IPS DF 6.9 (cell line): Measurements from ENCODE around the gene TNS1.
A peak's percentile ranks its signal among the peaks of the same experiment; 100 is the strongest.

Source experiments
- DNase-seq: peaks from one replicate; pipeline ENCODE4 v3.0.0-alpha.2; 2013; ENCODE audit warnings: low read depth, low spot score
- H3K27ac ChIP-seq: one replicate; pipeline ENCODE4 v1.5.1; 2013; ENCODE audit warnings: low read length, control low read depth
- H3K27me3 ChIP-seq: 2 replicates; pipeline ENCODE4 v1.6.1; 2013; ENCODE audit warnings: mild to moderate bottlenecking, low read length; ENCODE audit not compliant: control insufficient read depth, insufficient read depth
- H3K36me3 ChIP-seq: 2 replicates; pipeline ENCODE4 v1.6.1; 2013; ENCODE audit warnings: low read length; ENCODE audit not compliant: control insufficient read depth, insufficient read depth
- H3K4me1 ChIP-seq: 2 replicates; pipeline ENCODE4 v1.6.1; 2013; ENCODE audit warnings: low read length; ENCODE audit not compliant: control insufficient read depth, insufficient read depth
- H3K4me3 ChIP-seq: 2 replicates; pipeline ENCODE4 v1.5.1; 2013; ENCODE audit warnings: mild to moderate bottlenecking, low read length
- H3K9me3 ChIP-seq: 2 replicates; pipeline ENCODE4 v1.6.1; 2013; ENCODE audit warnings: low read length, inconsistent platforms; ENCODE audit not compliant: control insufficient read depth, insufficient read depth
- WGBS: extraction: QIAGEN DNeasy Blood & Tissue Kit; methylation state at CpG from one replicate; pipeline ENCODE4 v1.1.7; 2013; ENCODE audit warnings: mixed read lengths, missing lambda C conversion rate; ENCODE audit not compliant: insufficient read length, insufficient coverage; 5-methylcytosine and 5-hydroxymethylcytosine counted together

The TNS1 gene

DNA sequence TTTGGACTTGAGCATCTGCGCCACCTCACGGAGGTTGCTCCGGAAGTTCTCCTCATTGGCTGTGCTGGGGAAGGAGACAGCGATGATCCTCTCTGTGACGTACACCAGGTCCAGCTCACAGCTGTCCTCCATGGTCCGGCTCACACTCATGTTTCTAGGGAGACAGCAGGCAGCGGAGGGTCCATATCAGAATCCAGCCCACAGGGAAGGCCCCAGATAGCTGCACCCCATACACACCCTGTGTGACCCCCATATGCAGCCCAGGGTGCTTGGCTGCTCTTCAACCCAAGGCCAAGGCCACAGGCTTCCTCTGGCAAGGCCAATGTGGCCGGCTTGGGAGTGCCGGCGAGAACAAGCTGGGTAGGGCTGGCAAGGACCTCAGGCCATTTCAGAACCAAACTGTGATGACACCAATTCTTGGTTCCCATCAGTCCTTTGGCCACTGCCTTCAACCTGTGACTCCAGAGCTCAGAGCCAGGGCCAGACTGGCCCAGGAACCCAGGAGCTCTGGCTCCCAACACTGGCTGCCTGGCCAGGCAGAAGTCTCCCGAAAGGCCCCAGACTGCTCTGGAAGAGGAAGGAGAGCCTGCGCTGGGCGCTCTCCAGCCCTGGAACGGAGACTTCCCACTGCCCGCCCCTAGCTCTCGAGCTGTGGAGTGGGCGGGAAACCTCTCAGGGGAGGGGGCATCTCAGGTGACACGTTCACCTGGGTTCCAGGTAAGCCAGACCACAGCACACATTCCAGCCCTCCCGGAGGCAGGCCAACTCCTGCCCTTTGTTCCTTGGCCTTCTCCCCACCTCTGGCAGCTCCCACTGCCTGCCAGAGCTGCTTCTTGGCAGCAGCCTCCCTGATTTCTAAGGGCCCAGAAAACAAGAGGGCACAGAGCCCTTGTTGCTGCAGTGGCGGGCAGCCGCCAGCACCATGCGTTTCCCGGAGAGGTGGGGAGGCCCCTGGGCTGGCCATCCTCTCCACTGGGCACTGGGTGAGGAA is 104.7 kb downstream of the TNS1 start:
- Histone ChIP-seq H3K27me3 (no peaks in the 10 kb centered on the region), H3K4me3 (no peak overlapping the region), H3K36me3 (no peaks in the 10 kb centered on the region), H3K27ac (no peak overlapping the region), H3K4me1 (no peaks in the 10 kb centered on the region; the same call in 1 of the 2 replicates), H3K9me3 (no peaks in the 10 kb centered on the region)
- DNase-seq: no peak
- WGBS: no CpG with 5 or more reads among the region's 23 CpGs

GRCh38 chr2:217897091-217897715 is 105.6 kb downstream of the TNS1 start:
- no peak overlapping the region for H3K27ac ChIP-seq
- H3K27me3 ChIP-seq: no peaks in the 10 kb centered on the region
- no peaks in the 10 kb centered on the region for H3K9me3 ChIP-seq
- WGBS: no CpG with 5 or more reads among the region's 9 CpGs
- H3K4me3 ChIP-seq: no peak overlapping the region
- H3K36me3 ChIP-seq: no peaks in the 10 kb centered on the region
- DNase-seq: no peak
- no peaks in the 10 kb centered on the region; the same call in 1 of the 2 replicates for H3K4me1 ChIP-seq

- H3K27me3 ChIP-seq: no peaks in the 10 kb centered on the region
- no peaks in the 10 kb centered on the region for H3K9me3 ChIP-seq
- no peak overlapping the region for H3K4me3 ChIP-seq
- no CpG with 5 or more reads among the region's 19 CpGs for WGBS
- no peak overlapping the region for H3K27ac ChIP-seq
- no peaks in the 10 kb centered on the region for H3K36me3 ChIP-seq
- no peaks in the 10 kb centered on the region; the same call in 1 of the 2 replicates for H3K4me1 ChIP-seq
- DNase-seq: no peak
These were observed 107.6 kb downstream of the TNS1 start for GRCh38 chr2:217895070-217895635.

GRCh38 chr2:217893440-217893839 is 109.4 kb downstream of the TNS1 start:
- Histone ChIP-seq H3K4me3 (no peak overlapping the region), H3K9me3 (no peaks in the 10 kb centered on the region), H3K4me1 (no peaks in the 10 kb centered on the region), H3K27ac (no peak overlapping the region), H3K36me3 (no peaks in the 10 kb centered on the region), H3K27me3 (no peaks in the 10 kb centered on the region)
- no CpG with 5 or more reads among the region's 8 CpGs for WGBS
- DNase-seq: no peak

- H3K27me3 ChIP-seq: no peaks in the 10 kb centered on the region
These were observed 110.2 kb downstream of the TNS1 start for GRCh38 chr2:217892560-217892959.

DNA sequence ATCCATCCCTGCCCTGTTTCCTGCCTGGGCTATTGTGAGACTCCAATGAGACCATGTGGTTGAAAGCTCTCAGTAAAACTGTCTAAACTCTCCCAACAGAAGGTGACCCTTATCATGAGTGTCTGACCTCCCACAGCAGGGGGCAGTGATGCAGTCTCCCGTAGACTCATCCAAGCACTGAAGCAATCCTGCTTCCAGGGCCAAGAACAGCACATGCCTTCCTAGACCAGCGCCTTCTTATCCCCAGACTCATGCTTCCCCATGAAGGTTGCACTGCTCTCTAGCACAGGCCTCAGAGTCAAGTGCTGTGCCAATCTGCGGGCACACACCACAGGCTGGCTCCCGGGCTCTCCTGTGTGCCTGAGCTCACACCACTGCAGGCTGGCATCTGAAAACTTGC is 112.3 kb downstream of the TNS1 start:
- Histone ChIP-seq H3K36me3 (no peaks in the 10 kb centered on the region), H3K4me3 (no peak overlapping the region), H3K27me3 (no peaks in the 10 kb centered on the region), H3K9me3 (no peaks in the 10 kb centered on the region), H3K27ac (no peak overlapping the region), H3K4me1 (no peaks in the 10 kb centered on the region)
- no CpG with 5 or more reads among the region's 4 CpGs for WGBS
- no peak for DNase-seq

More at GRCh38 chr2:217892560-217892959, 110.2 kb downstream of the TNS1 start:
- Histone ChIP-seq H3K36me3 (no peaks in the 10 kb centered on the region), H3K4me1 (no peaks in the 10 kb centered on the region), H3K4me3 (no peak overlapping the region), H3K27ac (no peak overlapping the region), H3K9me3 (no peaks in the 10 kb centered on the region)
- no peak for DNase-seq
- no CpG with 5 or more reads among the region's 8 CpGs for WGBS

DNA sequence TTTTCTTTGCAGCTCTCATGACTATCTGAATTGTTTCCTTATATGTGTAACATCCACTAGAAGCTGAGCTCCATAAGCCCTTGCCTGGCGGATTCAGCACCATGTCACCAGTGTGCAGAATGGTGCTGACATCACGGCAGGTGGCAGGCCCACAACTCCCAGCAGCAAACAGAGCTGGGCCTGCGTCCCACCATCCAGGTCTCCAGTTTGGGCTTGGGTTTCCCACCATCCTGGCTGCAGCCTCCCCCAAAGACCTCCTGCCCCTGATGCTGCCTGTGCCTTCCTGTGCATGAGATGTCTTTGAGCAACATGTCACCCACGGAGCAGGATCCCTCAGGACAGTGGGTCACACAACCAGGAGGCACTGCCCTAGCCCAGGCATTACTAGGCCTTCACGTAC is 113.1 kb downstream of the TNS1 start:
- H3K4me1 ChIP-seq: no peaks in the 10 kb centered on the region
- no CpG with 5 or more reads among the region's 5 CpGs for WGBS

GRCh38 chr2:217887841-217888701 is 114.7 kb downstream of the TNS1 start:
- H3K9me3 ChIP-seq: no peaks in the 10 kb centered on the region
- H3K4me1 ChIP-seq: no peaks in the 10 kb centered on the region
- DNase-seq: no peak
- H3K27ac ChIP-seq: no peak overlapping the region
- no CpG with 5 or more reads among the region's 16 CpGs for WGBS
- no peaks in the 10 kb centered on the region for H3K27me3 ChIP-seq
- no peaks in the 10 kb centered on the region for H3K36me3 ChIP-seq
- no peak overlapping the region for H3K4me3 ChIP-seq

More for the DNA sequence above, 113.1 kb downstream of the TNS1 start:
- H3K4me3 ChIP-seq: no peak overlapping the region
- H3K27me3 ChIP-seq: no peaks in the 10 kb centered on the region
- no peaks in the 10 kb centered on the region for H3K9me3 ChIP-seq
- no peaks in the 10 kb centered on the region for H3K36me3 ChIP-seq
- H3K27ac ChIP-seq: no peak overlapping the region
- DNase-seq: no peak

GRCh38 chr2:217886720-217887309 is 116.0 kb downstream of the TNS1 start:
- H3K4me3 ChIP-seq: no peak overlapping the region
- no peaks in the 10 kb centered on the region for H3K4me1 ChIP-seq
- WGBS: no CpG with 5 or more reads among the region's 6 CpGs
- DNase-seq: peak; percentile 86
- H3K27me3 ChIP-seq: no peaks in the 10 kb centered on the region
- no peak overlapping the region for H3K27ac ChIP-seq
- no peaks in the 10 kb centered on the region for H3K9me3 ChIP-seq
- no peaks in the 10 kb centered on the region for H3K36me3 ChIP-seq
